Transverse colon (tissue), 4 donors: ENCODE measurements around the gene ZFHX3. TPM values are rescaled to one million over a fixed set of nuclear protein-coding genes. Genes with fewer than 3 reads are reported as not detected.

Source experiments
- DNase-seq: peaks from one replicate; pipeline ENCODE4 v3.0.0-alpha.2; 2019
- H3K27ac ChIP-seq, 4 donors: fragments of 200-600 bp; sonication (generic); 2 replicates each; pipeline ENCODE4 v1.5.1; 2016 to 2018; ENCODE audit warnings: inconsistent platforms in 4 of 4
- H3K27me3 ChIP-seq: fragments of 200-600 bp; sonication (generic); 2 replicates; pipeline ENCODE4 v1.5.1; 2017; ENCODE audit warnings: inconsistent platforms
- H3K36me3 ChIP-seq, 4 donors: fragments of 200-600 bp; sonication (generic); 2 replicates each; pipeline ENCODE4 v1.5.1; 2017 to 2019; ENCODE audit warnings: inconsistent platforms in 4 of 4
- H3K4me1 ChIP-seq, 4 donors: fragments of 200-600 bp; sonication (generic); 2 replicates each; pipeline ENCODE4 v1.5.1; 2017 to 2020; ENCODE audit warnings: inconsistent platforms in 4 of 4
- H3K4me3 ChIP-seq, 4 donors: fragments of 200-600 bp; sonication (generic); 1 replicate in 1 of 4; 2 replicates in 3 of 4; pipeline versions ENCODE4 v1.5.1 to v1.6.1; 2017 to 2019; ENCODE audit warnings: inconsistent platforms in 4 of 4
- H3K9me3 ChIP-seq, 2 donors: fragments of 200-600 bp; sonication (generic); 2 replicates each; pipeline ENCODE4 v1.5.1; 2017 to 2019; ENCODE audit warnings: inconsistent platforms in 2 of 2
- EP300 ChIP-seq: sonication (generic); formaldehyde crosslinking; IDR thresholded peaks from one replicate; pipeline ENCODE4 v1.6.1; 2017; ENCODE audit warnings: antibody characterized with exemption, low read depth
- POLR2A ChIP-seq: fragments of 450-650 bp; IDR thresholded peaks from one replicate; pipeline ENCODE4 v1.6.1; 2016; ENCODE audit warnings: antibody characterized with exemption, mild to moderate bottlenecking, moderate library complexity
- POLR2AphosphoS5 ChIP-seq, 3 donors: sonication (generic); formaldehyde crosslinking; IDR thresholded peaks; one replicate each; pipeline ENCODE4 v1.6.1; 2016; ENCODE audit warnings: antibody characterized with exemption in 3 of 3
- WGBS, 2 donors: methylation state at CpG; one replicate each; pipeline ENCODE4 v1.1.5; 2018; ENCODE audit warnings: low coverage in 1 of 2; 5-methylcytosine and 5-hydroxymethylcytosine counted together
- in situ Hi-C, 4 donors: fragments of 200-750 bp; cut with MboI; loops; one replicate each; pipeline versions ENCODE4 v1.15.0 to v1.15.1; 2017; ENCODE audit warnings: low sequenced_read_pairs in 3 of 4, low pct_ligation_motif_present in 1 of 4, low pct_unique_long_range_greater_than_20kb in 1 of 4
- intact Hi-C: fragments of 100-400 bp; cut with DNase I; formaldehyde crosslinking; loops from one replicate; pipeline ENCODE4 v1.15.1; 2023; ENCODE audit warnings: low total_unique reads
- total RNA-seq, 4 donors: library from RNA; depleted of rRNA; stranded (reverse); fragments of >200 nt; gene quantifications; one replicate each; pipeline ENCODE4 v1.1.0, GENCODE V29; 2016
- TF ChIP-seq, protein P1 (sequence below), 5 experiments: fragments of 200-600 bp in 3 of 5; fragments of 450-650 bp in 2 of 5; sonication (generic) in 3 of 5; IDR thresholded peaks; 1 replicate in 2 of 5; 2 replicates in 3 of 5; pipeline ENCODE4 v1.5.1; 2016 to 2017; ENCODE audit warnings: antibody characterized with exemption in 5 of 5, inconsistent platforms in 3 of 5, mild to moderate bottlenecking in 2 of 5, moderate library complexity in 1 of 5

Gene ZFHX3
- total RNA-seq = 10 to 100 TPM; 12.3 to 23.7 (median 15.3) TPM

DNA sequence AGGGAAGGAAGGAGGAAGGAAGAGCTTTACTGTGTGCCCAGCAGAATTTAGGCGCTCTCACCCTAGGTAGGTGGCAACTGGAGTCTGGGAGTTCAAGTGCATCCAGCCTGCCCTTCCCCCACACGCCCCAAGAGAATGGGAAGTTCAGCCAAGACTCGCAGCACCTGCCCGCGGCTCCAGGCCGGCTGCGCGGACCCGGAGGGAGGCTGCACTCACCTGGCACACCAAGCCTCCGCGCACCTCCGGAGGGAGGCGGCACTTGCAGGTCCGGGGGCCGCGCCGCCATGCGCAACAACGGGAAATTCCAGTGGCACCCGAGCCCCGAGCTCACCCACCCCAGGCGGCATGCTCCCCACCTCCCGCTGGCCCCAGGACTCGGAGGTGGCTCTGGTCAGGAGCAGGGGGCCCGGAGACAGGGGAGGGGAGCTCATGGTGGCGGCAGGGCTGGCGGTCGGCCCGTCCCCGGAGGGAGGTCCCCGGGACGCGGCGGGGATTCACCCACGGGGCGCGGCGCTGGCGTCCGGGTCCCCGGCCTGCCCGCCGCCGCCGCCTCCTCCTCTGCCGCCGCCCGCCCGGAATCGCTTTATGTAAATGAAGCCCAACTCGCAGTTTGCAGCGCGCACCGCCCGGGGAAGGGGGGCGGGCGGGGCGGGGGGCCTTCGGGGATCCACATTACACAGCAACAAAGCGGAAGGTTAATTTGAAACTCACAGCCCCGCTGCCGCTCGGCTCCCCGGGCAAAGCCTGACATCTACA is at the start of gene ZFHX3:
ZFHX3 (minus strand) TSS at position 593 of the 756 bp plus-strand sequence. CDS start 87,983 bp downstream, outside the sequence.
- in situ Hi-C loops (loop anchor here in 1 of 4 donors (25.0 kb wide), 1 partner anchor 210 kb away; no protein-coding TSS in a partner anchor), intact Hi-C loops (loop anchor here (5.0 to 10.0 kb wide), 2 partner anchors 113 to 215 kb away; no protein-coding TSS in a partner anchor)
- Histone ChIP-seq H3K27ac (peak within 1 kb of the TSS; percentile 92 to 96 (median 96)), H3K27me3 (no peaks in the 10 kb centered on the region), H3K9me3 (no peaks in the 10 kb centered on the region), H3K4me1 (peaks cover 33 to 83% (median 66%) of the 10 kb centered on the region in 4 donors), H3K36me3 (no peaks in the 10 kb centered on the region), H3K4me3 (peak within 1 kb of the TSS; percentile 55 to 95 (median 72))
- TF ChIP-seq POLR2AphosphoS5 (IDR thresholded peaks at IDR 0.05) (peak; percentile 11 to 62 (median 17)), EP300 (no peak), POLR2A (peak; percentile 44)
- TF ChIP-seq, protein P1, sequence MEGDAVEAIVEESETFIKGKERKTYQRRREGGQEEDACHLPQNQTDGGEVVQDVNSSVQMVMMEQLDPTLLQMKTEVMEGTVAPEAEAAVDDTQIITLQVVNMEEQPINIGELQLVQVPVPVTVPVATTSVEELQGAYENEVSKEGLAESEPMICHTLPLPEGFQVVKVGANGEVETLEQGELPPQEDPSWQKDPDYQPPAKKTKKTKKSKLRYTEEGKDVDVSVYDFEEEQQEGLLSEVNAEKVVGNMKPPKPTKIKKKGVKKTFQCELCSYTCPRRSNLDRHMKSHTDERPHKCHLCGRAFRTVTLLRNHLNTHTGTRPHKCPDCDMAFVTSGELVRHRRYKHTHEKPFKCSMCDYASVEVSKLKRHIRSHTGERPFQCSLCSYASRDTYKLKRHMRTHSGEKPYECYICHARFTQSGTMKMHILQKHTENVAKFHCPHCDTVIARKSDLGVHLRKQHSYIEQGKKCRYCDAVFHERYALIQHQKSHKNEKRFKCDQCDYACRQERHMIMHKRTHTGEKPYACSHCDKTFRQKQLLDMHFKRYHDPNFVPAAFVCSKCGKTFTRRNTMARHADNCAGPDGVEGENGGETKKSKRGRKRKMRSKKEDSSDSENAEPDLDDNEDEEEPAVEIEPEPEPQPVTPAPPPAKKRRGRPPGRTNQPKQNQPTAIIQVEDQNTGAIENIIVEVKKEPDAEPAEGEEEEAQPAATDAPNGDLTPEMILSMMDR (IDR thresholded peaks at IDR 0.05) = peak in 1 of 5 experiments; percentile 10
- peak; percentile 79 for DNase-seq
- WGBS, 2 donors = 0 to 1% methylated on average over 1 to 37 of the region's 64 CpGs

GRCh38 chr16:73096510-73096909 is 48.6 kb upstream of the ZFHX3 start:
- 79% methylated on average over 3 of the region's 3 CpGs; no CpG with 5 or more reads in 1 of the 2 donors for WGBS, 2 donors
- DNase-seq = no peak
- TF ChIP-seq EP300 (no peak), POLR2A (no peak), POLR2AphosphoS5 (IDR thresholded peaks at IDR 0.05) (no peak)
- TF ChIP-seq, protein P1 (IDR thresholded peaks at IDR 0.05) = no peak
- Histone ChIP-seq H3K36me3 (no peaks in the 10 kb centered on the region), H3K9me3 (no peaks in the 10 kb centered on the region), H3K4me1 (peaks cover 0 to 6% (median 2%) of the 10 kb centered on the region in 4 donors), H3K4me3 (no peak overlapping the region), H3K27me3 (peaks cover 20% of the 10 kb centered on the region), H3K27ac (no peak overlapping the region)
- intact Hi-C loops = no loop called here
- in situ Hi-C loops = no loop called here

DNA sequence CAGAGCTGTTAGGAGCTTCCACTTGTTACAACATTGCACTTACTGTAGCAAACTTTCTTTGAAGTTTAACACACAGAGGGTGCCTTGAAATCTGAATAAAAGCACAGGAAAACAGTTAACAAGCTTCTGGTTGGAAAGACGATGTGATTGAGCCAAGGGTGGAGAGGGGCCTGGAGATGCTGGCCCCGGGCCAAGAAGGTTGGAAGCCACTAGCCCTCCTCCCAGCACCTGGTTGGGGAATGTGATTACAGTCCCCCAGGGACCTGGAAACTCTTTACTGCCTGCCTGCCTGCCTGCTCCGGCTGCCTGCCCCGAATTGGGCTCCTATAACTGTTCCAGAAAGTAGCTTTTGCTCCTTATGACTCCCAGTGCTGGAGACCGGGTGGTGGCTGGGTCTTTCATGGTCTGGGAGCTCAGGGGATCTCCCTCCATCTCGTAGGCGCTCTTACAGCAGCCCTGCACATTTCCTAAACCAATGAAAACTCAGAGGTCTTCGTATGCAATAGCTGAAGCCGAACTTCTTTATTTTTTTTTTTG is 48.0 kb upstream of the ZFHX3 start:
- no peak overlapping the region for H3K4me3 ChIP-seq
- H3K27me3 ChIP-seq = peaks cover 20% of the 10 kb centered on the region
- no peak for DNase-seq
- 40% methylated on average over 9 of the region's 9 CpGs; no CpG with 5 or more reads in 1 of the 2 donors for WGBS, 2 donors
- H3K4me1 ChIP-seq = peaks cover 0 to 6% (median 2%) of the 10 kb centered on the region in 4 donors
- H3K9me3 ChIP-seq = no peaks in the 10 kb centered on the region
- in situ Hi-C loops (no loop called here), intact Hi-C loops (no loop called here)
- H3K27ac ChIP-seq = no peak overlapping the region
- H3K36me3 ChIP-seq = no peaks in the 10 kb centered on the region
- TF ChIP-seq, protein P1 (IDR thresholded peaks at IDR 0.05) = no peak
- TF ChIP-seq POLR2A = no peak
- TF ChIP-seq POLR2AphosphoS5 (IDR thresholded peaks at IDR 0.05) = no peak
- TF ChIP-seq EP300 = no peak

GRCh38 chr16:73095142-73095820 is 47.4 kb upstream of the ZFHX3 start:
- Histone ChIP-seq H3K4me3 (no peak overlapping the region), H3K4me1 (peaks cover 0 to 6% (median 2%) of the 10 kb centered on the region in 4 donors), H3K27ac (no peak overlapping the region), H3K27me3 (peaks cover 20% of the 10 kb centered on the region), H3K9me3 (no peaks in the 10 kb centered on the region), H3K36me3 (no peaks in the 10 kb centered on the region)
- 36 to 49% methylated on average over 5 to 6 of the region's 6 CpGs for WGBS, 2 donors
- intact Hi-C loops = no loop called here
- DNase-seq = no peak
- in situ Hi-C loops = no loop called here
- no peak for TF ChIP-seq POLR2A
- no peak for TF ChIP-seq POLR2AphosphoS5 (IDR thresholded peaks at IDR 0.05)
- TF ChIP-seq EP300 = no peak
- TF ChIP-seq, protein P1 (IDR thresholded peaks at IDR 0.05) = no peak
